ENCODE data around the gene IL23A. TPM values are rescaled to one million over a fixed set of nuclear protein-coding genes. Genes with fewer than 3 reads are reported as not detected.
"Not testable (repeated sequence)": the region's sequence is repeated elsewhere in the genome, so short reads cannot be mapped to it uniquely, and the experiment has no call there.

Gene IL23A
- polyA plus RNA-seq, 1 of the 3 experiments (the other 2 are of a cell fraction) = 0.46 TPM

GRCh38 chr12:56346675-56347074 is 8.0 kb downstream of the IL23A start:
- Histone ChIP-seq H3F3A (replicated peaks; ENCODE audit: insufficient read depth) (peaks cover 4% of the 10 kb centered on the region), H3K4me2 (no peak overlapping the region), H3K79me2 (ENCODE audit: insufficient read depth) (no peaks in the 10 kb centered on the region), H3K4me1 (ENCODE audit: control insufficient read depth in 1 of 2, insufficient read depth in 2 of 2, low read depth in 1 of 2, low read length in 1 of 2) (no peaks in the 10 kb centered on the region), H2AFZ (ENCODE audit: low read depth) (no peak overlapping the region), H3K36me3 (replicated peaks in 1 of 2; ENCODE audit: control insufficient read depth in 1 of 2, insufficient read depth in 2 of 2, low read length in 1 of 2) (peaks cover 61 to 67% of the 10 kb centered on the region in 2 experiments), H3K4me3 (ENCODE audit: low read depth in 2 of 2, low read length in 1 of 2) (no peak overlapping the region), H3K27me3 (ENCODE audit: insufficient read depth) (no peaks in the 10 kb centered on the region), H3K9me2 (no peaks in the 10 kb centered on the region), H3K27ac (ENCODE audit: low read depth in 2 of 2, low read length in 1 of 2) (no peak overlapping the region), H3K9ac (no peak overlapping the region), H4K20me1 (ENCODE audit: insufficient read depth) (no peaks in the 10 kb centered on the region), H3K9me3 (no peaks in the 10 kb centered on the region)
- no peak for TF ChIP-seq SIN3A (IDR thresholded peaks at IDR 0.05; ENCODE audit: borderline replicate concordance, low read depth, low read length)
- TF ChIP-seq, protein P1, sequence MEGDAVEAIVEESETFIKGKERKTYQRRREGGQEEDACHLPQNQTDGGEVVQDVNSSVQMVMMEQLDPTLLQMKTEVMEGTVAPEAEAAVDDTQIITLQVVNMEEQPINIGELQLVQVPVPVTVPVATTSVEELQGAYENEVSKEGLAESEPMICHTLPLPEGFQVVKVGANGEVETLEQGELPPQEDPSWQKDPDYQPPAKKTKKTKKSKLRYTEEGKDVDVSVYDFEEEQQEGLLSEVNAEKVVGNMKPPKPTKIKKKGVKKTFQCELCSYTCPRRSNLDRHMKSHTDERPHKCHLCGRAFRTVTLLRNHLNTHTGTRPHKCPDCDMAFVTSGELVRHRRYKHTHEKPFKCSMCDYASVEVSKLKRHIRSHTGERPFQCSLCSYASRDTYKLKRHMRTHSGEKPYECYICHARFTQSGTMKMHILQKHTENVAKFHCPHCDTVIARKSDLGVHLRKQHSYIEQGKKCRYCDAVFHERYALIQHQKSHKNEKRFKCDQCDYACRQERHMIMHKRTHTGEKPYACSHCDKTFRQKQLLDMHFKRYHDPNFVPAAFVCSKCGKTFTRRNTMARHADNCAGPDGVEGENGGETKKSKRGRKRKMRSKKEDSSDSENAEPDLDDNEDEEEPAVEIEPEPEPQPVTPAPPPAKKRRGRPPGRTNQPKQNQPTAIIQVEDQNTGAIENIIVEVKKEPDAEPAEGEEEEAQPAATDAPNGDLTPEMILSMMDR (IDR thresholded peaks at IDR 0.05) = peak; percentile 12; the same call in 1 of the 2 replicates
- DNase-seq = no peak
- ChIA-PET CTCF (interaction anchor here (0.9 kb wide), 1 partner anchor 157 kb away, joined by 3 read pairs; the partner anchor contains the start of gene SMARCC2), POLR2A (interaction anchor here (0.6 kb wide), 3 partner anchors 12 to 1172 kb away, joined by 3 to 8 read pairs (median 3); no protein-coding TSS in a partner anchor)
- WGBS (ENCODE audit: low lambda C conversion rate) = 84% methylated on average over 2 of the region's 7 CpGs

DNA sequence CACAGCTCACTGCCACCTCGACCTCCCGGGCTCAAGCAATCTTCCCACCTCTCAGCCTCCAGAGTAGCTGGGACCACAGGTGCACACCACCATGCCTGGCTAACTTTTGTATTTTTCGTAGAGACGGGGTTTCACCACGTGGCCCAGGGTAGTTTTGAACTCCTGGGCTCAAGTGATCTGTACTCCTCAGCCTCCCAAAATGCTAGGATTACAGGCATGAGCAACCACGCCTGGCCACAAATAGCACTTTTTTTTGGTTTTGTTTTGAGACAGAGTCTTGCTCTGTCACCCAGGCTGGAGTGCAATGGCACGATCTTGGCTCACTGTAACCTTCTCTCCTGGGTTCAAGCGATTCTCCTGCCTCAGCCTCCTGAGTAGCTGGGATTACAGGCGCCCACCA is 8.6 kb downstream of the IL23A start:
- 97% methylated on average over 9 of the region's 9 CpGs for WGBS (ENCODE audit: low lambda C conversion rate)
- H3K4me2 ChIP-seq; H3K9me3 ChIP-seq; H3K27me3 ChIP-seq (ENCODE audit: insufficient read depth); POLR2A ChIA-PET; H3K79me2 ChIP-seq (ENCODE audit: insufficient read depth); DNase-seq; H3K27ac ChIP-seq (ENCODE audit: low read depth in 2 of 2, low read length in 1 of 2); H4K20me1 ChIP-seq (ENCODE audit: insufficient read depth); H3K9ac ChIP-seq; H3K4me1 ChIP-seq (ENCODE audit: control insufficient read depth in 1 of 2, insufficient read depth in 2 of 2, low read depth in 1 of 2, low read length in 1 of 2); H2AFZ ChIP-seq (ENCODE audit: low read depth); H3K9me2 ChIP-seq; CTCF ChIA-PET; H3F3A ChIP-seq (replicated peaks; ENCODE audit: insufficient read depth); H3K4me3 ChIP-seq (ENCODE audit: low read depth in 2 of 2, low read length in 1 of 2): not testable (repeated sequence)
- H3K36me3 ChIP-seq (replicated peaks in 1 of 2; ENCODE audit: control insufficient read depth in 1 of 2, insufficient read depth in 2 of 2, low read length in 1 of 2) = peaks cover 63 to 68% of the 10 kb centered on the region in 2 experiments

- Histone ChIP-seq H3K4me2 (no peak overlapping the region), H3K27ac (ENCODE audit: low read depth in 2 of 2, low read length in 1 of 2) (no peak overlapping the region), H3K9me2 (no peaks in the 10 kb centered on the region), H2AFZ (ENCODE audit: low read depth) (no peak overlapping the region), H4K20me1 (ENCODE audit: insufficient read depth) (no peaks in the 10 kb centered on the region), H3K27me3 (ENCODE audit: insufficient read depth) (no peaks in the 10 kb centered on the region), H3K4me3 (ENCODE audit: low read depth in 2 of 2, low read length in 1 of 2) (no peak overlapping the region), H3K9me3 (no peaks in the 10 kb centered on the region), H3K4me1 (ENCODE audit: control insufficient read depth in 1 of 2, insufficient read depth in 2 of 2, low read depth in 1 of 2, low read length in 1 of 2) (no peaks in the 10 kb centered on the region), H3F3A (replicated peaks; ENCODE audit: insufficient read depth) (no peaks in the 10 kb centered on the region), H3K9ac (no peak overlapping the region), H3K36me3 (replicated peaks in 1 of 2; ENCODE audit: control insufficient read depth in 1 of 2, insufficient read depth in 2 of 2, low read length in 1 of 2) (peaks cover 59 to 60% of the 10 kb centered on the region in 2 experiments), H3K79me2 (ENCODE audit: insufficient read depth) (no peaks in the 10 kb centered on the region)
- DNase-seq = no peak
- POLR2A ChIA-PET = interaction anchor here (1.7 kb wide), 1 partner anchor 15 kb away, joined by 6 read pairs; the partner anchor contains the start of gene PAN2
- CTCF ChIA-PET = interaction anchor here (0.6 to 1.4 kb wide), 3 partner anchors 11 to 119 kb away, joined by 3 read pairs; partner anchors contain the start of gene STAT2
- 96% methylated on average over 5 of the region's 5 CpGs for WGBS (ENCODE audit: low lambda C conversion rate)
- TF ChIP-seq POLR2AphosphoS5 (IDR thresholded peaks at IDR 0.05; ENCODE audit: low read depth, low read length) (no peak), TCF12 (IDR thresholded peaks at IDR 0.05) (no peak), CHD2 (IDR thresholded peaks at IDR 0.05; ENCODE audit: low read length, partially characterized antibody) (no peak), REST (IDR thresholded peaks at IDR 0.05; ENCODE audit: low read depth, low read length) (no peak), NRF1 (IDR thresholded peaks at IDR 0.05; ENCODE audit: low read depth, low read length) (no peak), NFIC (IDR thresholded peaks at IDR 0.05; ENCODE audit: borderline replicate concordance) (no peak)
- TF ChIP-seq, protein P2, sequence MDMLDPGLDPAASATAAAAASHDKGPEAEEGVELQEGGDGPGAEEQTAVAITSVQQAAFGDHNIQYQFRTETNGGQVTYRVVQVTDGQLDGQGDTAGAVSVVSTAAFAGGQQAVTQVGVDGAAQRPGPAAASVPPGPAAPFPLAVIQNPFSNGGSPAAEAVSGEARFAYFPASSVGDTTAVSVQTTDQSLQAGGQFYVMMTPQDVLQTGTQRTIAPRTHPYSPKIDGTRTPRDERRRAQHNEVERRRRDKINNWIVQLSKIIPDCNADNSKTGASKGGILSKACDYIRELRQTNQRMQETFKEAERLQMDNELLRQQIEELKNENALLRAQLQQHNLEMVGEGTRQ (IDR thresholded peaks at IDR 0.05; ENCODE audit: borderline replicate concordance, low read depth, low read length) = no peak
- TF ChIP-seq, protein P1 (IDR thresholded peaks at IDR 0.05) = no peak
These were observed 10.1 kb downstream of the IL23A start for GRCh38 chr12:56348776-56349175.

All from SK-N-SH (cell line).